ENCODE results near the gene ZNF304. TPM values are rescaled to one million over a fixed set of nuclear protein-coding genes. Genes with fewer than 3 reads are reported as not detected.

Gene ZNF304
- polyA plus RNA-seq, 3 donors: 0.96 to 2.9 (median 1.0) TPM

DNA sequence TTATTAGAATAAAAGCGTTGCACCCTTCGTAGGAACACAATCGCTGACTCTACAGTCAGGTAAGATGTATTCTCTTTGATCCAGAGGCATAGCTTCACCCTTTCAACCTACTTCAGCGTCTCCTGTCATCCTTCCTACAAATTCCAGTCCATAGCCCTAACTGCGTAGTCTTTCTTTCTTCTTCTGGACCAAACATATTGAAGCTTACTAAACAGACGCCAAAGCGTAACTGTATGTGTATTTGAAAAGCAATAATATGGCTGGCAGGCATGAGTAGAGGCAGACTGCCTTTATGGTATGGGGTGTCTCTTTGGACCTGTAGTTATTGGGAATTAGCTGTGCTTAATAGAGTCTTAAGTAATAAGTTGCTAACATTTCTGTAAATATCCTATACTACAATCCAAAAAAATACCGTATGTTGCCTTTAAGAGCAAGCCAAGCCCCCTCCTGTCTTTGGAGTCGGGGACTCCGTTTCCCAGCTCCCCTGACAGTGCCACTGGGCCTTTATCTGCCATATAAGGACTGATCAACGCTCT is 38.2 kb downstream of the ZNF304 start:
- DNase-seq: no peak
- Mint-ChIP-seq H3K27ac (peak overlapping the region; percentile 87 to 95 (median 91)), H3K27me3 (ENCODE audit: low read depth in 3 of 3) (peaks cover 0 to 6% (median 2%) of the 10 kb centered on the region in 3 donors), H3K9me3 (peaks cover 14 to 67% (median 33%) of the 10 kb centered on the region in 7 donors), H3K4me3 (peak overlapping the region; percentile 91 to 98), H3K4me1 (peaks cover 13% of the 10 kb centered on the region), H3K36me3 (peaks cover 14 to 19% of the 10 kb centered on the region in 2 donors)
- H3K4me1 ChIP-seq (ENCODE audit: control insufficient read depth in 1 of 2, insufficient read depth in 2 of 2, low read length in 2 of 2): peaks cover 13 to 18% of the 10 kb centered on the region in 2 donors
- peak overlapping the region; percentile 86 for H2AFZ ChIP-seq (ENCODE audit: insufficient read depth, low read depth, low read length, poor library complexity, severe bottlenecking)
- peak overlapping the region; percentile 73 for H3K4me2 ChIP-seq (replicated peaks; ENCODE audit: extremely low read depth, low read length, poor library complexity, severe bottlenecking)
- intact Hi-C loops (cut with micrococcal nuclease): loop anchor here (1.0 to 10.0 kb wide), 5 partner anchors 22 to 246 kb away; partner anchors contain the start of genes TRAPPC2B (in 1 of the 2), ZNF17 (in 1 of the 2), ZNF211 (in 1 of the 2) and ZNF304 (in 1 of the 2)
- 20% methylated on average over 5 of the region's 11 CpGs for WGBS (ENCODE audit: insufficient coverage)
- H3K36me3 ChIP-seq (replicated peaks in 1 of 2; ENCODE audit: control insufficient read depth in 1 of 2, insufficient read depth in 2 of 2, low read length in 2 of 2): peaks cover 9 to 16% of the 10 kb centered on the region in 2 donors
- TF ChIP-seq, protein P1, sequence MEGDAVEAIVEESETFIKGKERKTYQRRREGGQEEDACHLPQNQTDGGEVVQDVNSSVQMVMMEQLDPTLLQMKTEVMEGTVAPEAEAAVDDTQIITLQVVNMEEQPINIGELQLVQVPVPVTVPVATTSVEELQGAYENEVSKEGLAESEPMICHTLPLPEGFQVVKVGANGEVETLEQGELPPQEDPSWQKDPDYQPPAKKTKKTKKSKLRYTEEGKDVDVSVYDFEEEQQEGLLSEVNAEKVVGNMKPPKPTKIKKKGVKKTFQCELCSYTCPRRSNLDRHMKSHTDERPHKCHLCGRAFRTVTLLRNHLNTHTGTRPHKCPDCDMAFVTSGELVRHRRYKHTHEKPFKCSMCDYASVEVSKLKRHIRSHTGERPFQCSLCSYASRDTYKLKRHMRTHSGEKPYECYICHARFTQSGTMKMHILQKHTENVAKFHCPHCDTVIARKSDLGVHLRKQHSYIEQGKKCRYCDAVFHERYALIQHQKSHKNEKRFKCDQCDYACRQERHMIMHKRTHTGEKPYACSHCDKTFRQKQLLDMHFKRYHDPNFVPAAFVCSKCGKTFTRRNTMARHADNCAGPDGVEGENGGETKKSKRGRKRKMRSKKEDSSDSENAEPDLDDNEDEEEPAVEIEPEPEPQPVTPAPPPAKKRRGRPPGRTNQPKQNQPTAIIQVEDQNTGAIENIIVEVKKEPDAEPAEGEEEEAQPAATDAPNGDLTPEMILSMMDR (IDR thresholded peaks at IDR 0.05): no peak
- peaks cover 20 to 27% of the 10 kb centered on the region in 2 donors for H3K9me3 ChIP-seq (replicated peaks in 1 of 2; ENCODE audit: control insufficient read depth in 1 of 2, insufficient read depth in 1 of 2, low read length in 2 of 2)
- H4K20me1 ChIP-seq (ENCODE audit: insufficient read depth, low read length): no peaks in the 10 kb centered on the region
- peak overlapping the region; percentile 82 to 90 for H3K27ac ChIP-seq (ENCODE audit: low read depth in 1 of 2, low read length in 2 of 2)
- peaks cover 33% of the 10 kb centered on the region for H3K79me2 ChIP-seq (ENCODE audit: insufficient read depth, low read length)
- H3K9ac ChIP-seq (ENCODE audit: insufficient read depth, low read length, poor library complexity, severe bottlenecking): peak overlapping the region; percentile 87
- peak overlapping the region; percentile 68 to 92 (median 82) for H3K4me3 ChIP-seq (replicated peaks in 1 of 3; ENCODE audit: low read depth in 2 of 3, low read length in 3 of 3)
- H3K27me3 ChIP-seq (ENCODE audit: control insufficient read depth in 2 of 2, insufficient read depth in 2 of 2, low read length in 2 of 2): no peaks in the 10 kb centered on the region

- peaks cover 19 to 67% (median 38%) of the 10 kb centered on the region in 7 donors for H3K9me3 Mint-ChIP-seq
- DNase-seq: peak; percentile 98 to 99 (median 98)
- Histone ChIP-seq H3K36me3 (replicated peaks in 1 of 2; ENCODE audit: control insufficient read depth in 1 of 2, insufficient read depth in 2 of 2, low read length in 2 of 2) (peaks cover 10 to 23% of the 10 kb centered on the region in 2 donors), H3K4me3 (replicated peaks in 1 of 3; ENCODE audit: low read depth in 2 of 3, low read length in 3 of 3) (peak within 1 kb of the TSS; percentile 68 to 92 (median 82)), H3K79me2 (ENCODE audit: insufficient read depth, low read length) (peaks cover 34% of the 10 kb centered on the region), H3K4me1 (ENCODE audit: control insufficient read depth in 1 of 2, insufficient read depth in 2 of 2, low read length in 2 of 2) (peaks cover 13 to 18% of the 10 kb centered on the region in 2 donors), H2AFZ (ENCODE audit: insufficient read depth, low read depth, low read length, poor library complexity, severe bottlenecking) (peak within 1 kb of the TSS; percentile 86), H4K20me1 (ENCODE audit: insufficient read depth, low read length) (no peaks in the 10 kb centered on the region), H3K27ac (ENCODE audit: low read depth in 1 of 2, low read length in 2 of 2) (peak within 1 kb of the TSS; percentile 82 to 90), H3K9ac (ENCODE audit: insufficient read depth, low read length, poor library complexity, severe bottlenecking) (peak within 1 kb of the TSS; percentile 87), H3K4me2 (replicated peaks; ENCODE audit: extremely low read depth, low read length, poor library complexity, severe bottlenecking) (peak within 1 kb of the TSS; percentile 73), H3K9me3 (replicated peaks in 1 of 2; ENCODE audit: control insufficient read depth in 1 of 2, insufficient read depth in 1 of 2, low read length in 2 of 2) (peaks cover 24 to 27% of the 10 kb centered on the region in 2 donors), H3K27me3 (ENCODE audit: control insufficient read depth in 2 of 2, insufficient read depth in 2 of 2, low read length in 2 of 2) (no peaks in the 10 kb centered on the region)
- H3K27ac Mint-ChIP-seq: peak within 1 kb of the TSS; percentile 87 to 95 (median 91)
- peaks cover 0 to 6% (median 2%) of the 10 kb centered on the region in 3 donors for H3K27me3 Mint-ChIP-seq (ENCODE audit: low read depth in 3 of 3)
- peaks cover 20 to 26% of the 10 kb centered on the region in 2 donors for H3K36me3 Mint-ChIP-seq
- peaks cover 13% of the 10 kb centered on the region for H3K4me1 Mint-ChIP-seq
- TF ChIP-seq, protein P1 (IDR thresholded peaks at IDR 0.05): no peak
- intact Hi-C loops (cut with micrococcal nuclease): loop anchor here (1.0 to 10.0 kb wide), 5 partner anchors 21 to 245 kb away; partner anchors contain the start of genes ZNF17 (in 2 of the 2), TRAPPC2B (in 1 of the 2), ZNF211 (in 1 of the 2) and ZNF304 (in 1 of the 2)
- H3K4me3 Mint-ChIP-seq: peak within 1 kb of the TSS; percentile 91 to 98
- 1% methylated on average over 50 of the region's 50 CpGs for WGBS (ENCODE audit: insufficient coverage)
Measured at GRCh38 chr19:57389730-57390598, 38.9 kb downstream of the ZNF304 start, which contains the start of gene ZNF548. ZNF548 (plus strand) TSS chr19:57389854; CDS start chr19:57390100, 246 bp downstream.
